Endothelial cell of umbilical vein (primary cell): ENCODE results near the gene EXOC6B. TPM values are rescaled to one million over a fixed set of nuclear protein-coding genes. Genes with fewer than 3 reads are reported as not detected.
"Not testable (repeated sequence)": the region's sequence is repeated elsewhere in the genome, so short reads cannot be mapped to it uniquely, and the experiment has no call there.

Source experiments
- BruUV-seq: library from RNA; stranded (reverse); fragments of 400-500 nt; replicated peaks from 2 replicates; lab custom pipeline; 2021; lab: Mats Ljungman, UMichigan
- CTCF ChIA-PET: fragments of 300-600, 350-600 bp; sonication (Branson Sonifier 250); formaldehyde crosslinking; loops from one replicate; lab custom pipeline; 2021; ENCODE audit warnings: antibody characterized with exemption, inconsistent platforms; lab: Charles Lee
- POLR2A ChIA-PET: fragments of 300-600, 350-600 bp; sonication (Branson Sonifier 250); formaldehyde crosslinking; loops from one replicate; lab custom pipeline; 2021; ENCODE audit warnings: antibody characterized with exemption, inconsistent platforms; lab: Charles Lee
- DNase-seq: peaks from one replicate; pipeline ENCODE4 v3.0.0-alpha.2; 2011; ENCODE audit warnings: low read depth, low spot score
- FAIRE-seq: peaks from 2 replicates; lab custom pipeline; 2011; peaks lifted over from hg19 to GRCh38; lab: Jason Lieb, UNC
- H2AFZ ChIP-seq: 2 replicates; pipeline ENCODE4 v1.6.0; 2012; ENCODE audit warnings: low read depth, low read length, control low read depth, inconsistent platforms
- H3K27ac ChIP-seq: 2 replicates; pipeline ENCODE4 v1.5.1; 2011; ENCODE audit warnings: low read depth, mild to moderate bottlenecking, control low read depth, low read length, moderate library complexity; ENCODE audit not compliant: insufficient read depth
- H3K27me3 ChIP-seq, 2 experiments: 2 replicates each; pipeline versions ENCODE4 v1.6.0 to v1.6.1; 2011; ENCODE audit warnings: low read length in 2 of 2, mixed read lengths in 1 of 2; ENCODE audit not compliant: control insufficient read depth in 2 of 2, insufficient read depth in 2 of 2
- H3K36me3 ChIP-seq, 2 experiments: 2 replicates in 1 of 2; 3 replicates in 1 of 2; pipeline ENCODE4 v1.5.1; 2011; ENCODE audit warnings: low read length in 2 of 2, mild to moderate bottlenecking in 1 of 2, moderate library complexity in 1 of 2; ENCODE audit not compliant: control insufficient read depth in 2 of 2, insufficient read depth in 2 of 2; ENCODE audit errors: extremely low read depth in 1 of 2
- H3K4me1 ChIP-seq: 3 replicates; pipeline ENCODE4 v1.5.1; 2011; ENCODE audit warnings: mild to moderate bottlenecking, low read length; ENCODE audit not compliant: control insufficient read depth, insufficient read depth; ENCODE audit errors: extremely low read depth
- H3K4me2 ChIP-seq: 2 replicates; pipeline ENCODE4 v1.6.1; 2011; ENCODE audit warnings: low read length, control low read depth, mixed read lengths; ENCODE audit not compliant: insufficient read depth
- H3K4me3 ChIP-seq, 3 experiments: fragments of 200-600 bp in 1 of 3; sonication (generic), shearing (Covaris generic) in 1 of 3; replicated peaks in 1 of 3; 2 replicates each; pipeline ENCODE4 v1.5.1; 2011 to 2016; ENCODE audit warnings: control low read depth in 3 of 3, low read length in 3 of 3, mild to moderate bottlenecking in 2 of 3, inconsistent platforms in 1 of 3, low read depth in 1 of 3, moderate library complexity in 1 of 3; ENCODE audit not compliant: insufficient read depth in 1 of 3
- H3K79me2 ChIP-seq: 2 replicates; pipeline ENCODE4 v1.6.0; 2012; ENCODE audit warnings: low read length, inconsistent platforms; ENCODE audit not compliant: control insufficient read depth, insufficient read depth
- H3K9ac ChIP-seq: replicated peaks from 2 replicates; pipeline ENCODE3; 2011; ENCODE audit warnings: low read length, control low read depth; ENCODE audit not compliant: insufficient read depth; ENCODE audit errors: extremely low read depth
- H3K9me1 ChIP-seq: replicated peaks from 3 replicates; pipeline ENCODE4 v1.6.0; 2011; ENCODE audit warnings: mild to moderate bottlenecking, low read length; ENCODE audit not compliant: control insufficient read depth, insufficient read depth; ENCODE audit errors: extremely low read depth
- H3K9me3 ChIP-seq: replicated peaks from 2 replicates; pipeline ENCODE4 v1.5.1; 2012; ENCODE audit warnings: low read length, inconsistent platforms; ENCODE audit not compliant: control insufficient read depth, insufficient read depth
- H4K20me1 ChIP-seq: replicated peaks from 2 replicates; pipeline ENCODE3; 2011; ENCODE audit warnings: mild to moderate bottlenecking, low read length; ENCODE audit not compliant: control insufficient read depth, insufficient read depth; ENCODE audit errors: extremely low read depth
- EZH2 ChIP-seq: IDR thresholded peaks from 2 replicates; pipeline ENCODE4 v1.6.1; 2012; ENCODE audit warnings: borderline replicate concordance, low read depth, mild to moderate bottlenecking, moderate library complexity, low read length, inconsistent platforms; ENCODE audit not compliant: severe bottlenecking
- FOS ChIP-seq: IDR thresholded peaks from 2 replicates; pipeline ENCODE4 v1.6.1; 2011; ENCODE audit warnings: mild to moderate bottlenecking, low read length, moderate library complexity, borderline replicate concordance; ENCODE audit not compliant: insufficient read depth
- GATA2 ChIP-seq: IDR thresholded peaks from 2 replicates; pipeline ENCODE4 v1.7.0; 2011; ENCODE audit warnings: low read depth, mild to moderate bottlenecking, moderate library complexity, mixed read lengths, low read length; ENCODE audit not compliant: insufficient read length, insufficient read depth
- JUN ChIP-seq: IDR thresholded peaks from 2 replicates; pipeline ENCODE4 v1.6.1; 2011; ENCODE audit warnings: borderline replicate concordance, low read depth; ENCODE audit not compliant: insufficient read length, insufficient read depth
- MYC ChIP-seq: IDR thresholded peaks from one replicate; pipeline ENCODE4 v1.6.1; 2011; ENCODE audit warnings: mild to moderate bottlenecking, low read depth, low read length
- POLR2A ChIP-seq: IDR thresholded peaks from 2 replicates; pipeline ENCODE4 v1.6.1; 2012; ENCODE audit warnings: low read depth, mild to moderate bottlenecking, control low read depth, low read length
- POLR2AphosphoS5 ChIP-seq: IDR thresholded peaks from 2 replicates; pipeline ENCODE4 v1.6.1; 2012; ENCODE audit warnings: low read depth, mild to moderate bottlenecking, control low read depth, low read length, moderate library complexity; ENCODE audit not compliant: insufficient read depth
- dilution Hi-C: fragments of 300-500 bp; cut with MboI; formaldehyde crosslinking; loops from one replicate; pipeline ENCODE4 v1.15.0; 2019; ENCODE audit warnings: low sequenced_read_pairs; ENCODE audit not compliant: extremely low pct_ligation_motif_present
- intact Hi-C: fragments of 100-400 bp; cut with micrococcal nuclease; formaldehyde crosslinking; loops from one replicate; pipeline ENCODE4 v1.10.0; 2022
- polyA plus RNA-seq, 4 experiments: library from polyadenylated mRNA; depleted of rRNA in 3 of 4; stranded (reverse) in 3 of 4; unstranded in 1 of 4; fragments of >200 nt; gene quantifications; 2 replicates each; pipeline versions ENCODE4 v1.2.1 to v1.2.3, GENCODE V29; 2011 to 2012; ENCODE audit warnings: missing spikeins in 1 of 4
- total RNA-seq: library from RNA; stranded (reverse); gene quantifications from 2 replicates; pipeline ENCODE4 v1.2.3, GENCODE V29; 2021
- TF ChIP-seq, protein P1 (sequence below): IDR thresholded peaks from 2 replicates; pipeline ENCODE4 v1.6.1; 2011; ENCODE audit not compliant: insufficient read depth, insufficient read length
- TF ChIP-seq, protein P2 (sequence below), 2 donors: IDR thresholded peaks; 1 replicate in 1 of 2; 2 replicates in 1 of 2; pipeline ENCODE4 v1.5.1; 2011; ENCODE audit warnings: low read length in 2 of 2, mild to moderate bottlenecking in 2 of 2, moderate library complexity in 2 of 2, control low read depth in 1 of 2, inconsistent platforms in 1 of 2, low read depth in 1 of 2; ENCODE audit not compliant: insufficient read depth in 1 of 2; ENCODE audit errors: extremely low read depth in 1 of 2

The EXOC6B gene
- total and polyA plus RNA-seq, 2 donors (not counting 3 experiments of a cell fraction or from before 2014, with no cell fraction given), result 10.8 to 34.8 TPM

DNA sequence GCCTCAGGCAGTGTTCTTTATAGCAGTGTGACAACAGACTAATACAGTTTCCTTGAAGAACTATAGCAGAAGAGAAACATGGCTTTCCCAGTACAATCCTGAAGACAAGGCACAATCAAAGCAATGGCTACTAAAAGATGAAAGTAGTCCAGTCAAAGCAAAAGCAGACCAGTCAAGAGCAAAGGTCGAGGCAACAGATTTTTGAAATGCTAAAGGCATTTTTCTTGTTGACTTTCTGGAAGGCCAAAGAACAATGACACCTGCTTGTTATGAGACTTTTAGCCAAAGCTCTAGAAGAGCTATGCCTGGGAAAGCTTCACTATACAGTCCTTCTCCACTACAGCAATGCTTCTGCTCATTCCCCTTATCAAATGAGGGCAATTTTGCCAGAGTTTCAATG lies 269.9 kb downstream of the EXOC6B start:
- H3K4me1 ChIP-seq, result peaks cover 16% of the 10 kb centered on the region
- BruUV-seq, result no TSS peak
- no peak overlapping the region for H3K9ac ChIP-seq
- no peak overlapping the region for H3K4me2 ChIP-seq
- H3K9me1 ChIP-seq, result no peaks in the 10 kb centered on the region
- TF ChIP-seq MYC (no peak), POLR2A (no peak), JUN (no peak), FOS (no peak), EZH2 (no peak), GATA2 (no peak), POLR2AphosphoS5 (no peak)
- TF ChIP-seq, protein P1, sequence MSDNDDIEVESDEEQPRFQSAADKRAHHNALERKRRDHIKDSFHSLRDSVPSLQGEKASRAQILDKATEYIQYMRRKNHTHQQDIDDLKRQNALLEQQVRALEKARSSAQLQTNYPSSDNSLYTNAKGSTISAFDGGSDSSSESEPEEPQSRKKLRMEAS, result no peak
- TF ChIP-seq, protein P2, sequence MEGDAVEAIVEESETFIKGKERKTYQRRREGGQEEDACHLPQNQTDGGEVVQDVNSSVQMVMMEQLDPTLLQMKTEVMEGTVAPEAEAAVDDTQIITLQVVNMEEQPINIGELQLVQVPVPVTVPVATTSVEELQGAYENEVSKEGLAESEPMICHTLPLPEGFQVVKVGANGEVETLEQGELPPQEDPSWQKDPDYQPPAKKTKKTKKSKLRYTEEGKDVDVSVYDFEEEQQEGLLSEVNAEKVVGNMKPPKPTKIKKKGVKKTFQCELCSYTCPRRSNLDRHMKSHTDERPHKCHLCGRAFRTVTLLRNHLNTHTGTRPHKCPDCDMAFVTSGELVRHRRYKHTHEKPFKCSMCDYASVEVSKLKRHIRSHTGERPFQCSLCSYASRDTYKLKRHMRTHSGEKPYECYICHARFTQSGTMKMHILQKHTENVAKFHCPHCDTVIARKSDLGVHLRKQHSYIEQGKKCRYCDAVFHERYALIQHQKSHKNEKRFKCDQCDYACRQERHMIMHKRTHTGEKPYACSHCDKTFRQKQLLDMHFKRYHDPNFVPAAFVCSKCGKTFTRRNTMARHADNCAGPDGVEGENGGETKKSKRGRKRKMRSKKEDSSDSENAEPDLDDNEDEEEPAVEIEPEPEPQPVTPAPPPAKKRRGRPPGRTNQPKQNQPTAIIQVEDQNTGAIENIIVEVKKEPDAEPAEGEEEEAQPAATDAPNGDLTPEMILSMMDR (IDR thresholded peaks at IDR 0.05; ENCODE audit: extremely low read depth in 1 of 2, insufficient read depth in 1 of 2, low read depth in 1 of 2, low read length in 2 of 2), result no peak
- H3K36me3 ChIP-seq, result no peaks in the 10 kb centered on the region
- no peaks in the 10 kb centered on the region for H3K27me3 ChIP-seq
- no peaks in the 10 kb centered on the region for H3K9me3 ChIP-seq
- H3K4me3 ChIP-seq, result no peak overlapping the region
- dilution Hi-C loops, result no loop called here
- H3K27ac ChIP-seq, result no peak overlapping the region
- DNase-seq (no peak), FAIRE-seq (no peak)
- no peaks in the 10 kb centered on the region for H3K79me2 ChIP-seq
- intact Hi-C loops, result no loop called here
- H4K20me1 ChIP-seq, result no peaks in the 10 kb centered on the region
- H2AFZ ChIP-seq, result no peak overlapping the region
- POLR2A ChIA-PET, result no interaction called here
- CTCF ChIA-PET, result no interaction called here

DNA sequence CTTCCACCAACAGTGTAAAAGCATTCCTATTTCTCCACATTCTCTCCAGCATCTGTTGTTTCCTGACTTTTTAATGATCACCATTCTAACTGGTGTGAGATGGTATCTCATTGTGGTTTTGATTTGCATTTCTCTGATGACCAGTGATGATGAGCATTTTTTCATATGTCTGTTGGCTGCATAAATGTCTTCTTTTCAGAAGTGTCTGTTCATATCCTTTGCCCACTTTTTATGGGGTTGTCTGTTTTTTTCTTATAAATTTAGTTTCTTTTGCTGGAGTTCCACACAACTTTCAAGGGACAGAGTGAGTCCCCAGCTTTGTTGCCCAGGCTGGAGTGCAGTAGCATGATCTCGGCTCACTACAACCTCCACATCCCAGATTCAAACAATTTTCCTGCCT lies 270.5 kb downstream of the EXOC6B start:
- H3K4me2 ChIP-seq, H3K27ac ChIP-seq, dilution Hi-C loops, H4K20me1 ChIP-seq, H3K9ac ChIP-seq, FAIRE-seq, intact Hi-C loops, H3K79me2 ChIP-seq, H3K9me1 ChIP-seq, BruUV-seq, H3K27me3 ChIP-seq, H3K36me3 ChIP-seq, H3K4me1 ChIP-seq, H3K9me3 ChIP-seq, DNase-seq, CTCF ChIA-PET, H3K4me3 ChIP-seq, H2AFZ ChIP-seq, POLR2A ChIA-PET: not testable (repeated sequence)

DNA sequence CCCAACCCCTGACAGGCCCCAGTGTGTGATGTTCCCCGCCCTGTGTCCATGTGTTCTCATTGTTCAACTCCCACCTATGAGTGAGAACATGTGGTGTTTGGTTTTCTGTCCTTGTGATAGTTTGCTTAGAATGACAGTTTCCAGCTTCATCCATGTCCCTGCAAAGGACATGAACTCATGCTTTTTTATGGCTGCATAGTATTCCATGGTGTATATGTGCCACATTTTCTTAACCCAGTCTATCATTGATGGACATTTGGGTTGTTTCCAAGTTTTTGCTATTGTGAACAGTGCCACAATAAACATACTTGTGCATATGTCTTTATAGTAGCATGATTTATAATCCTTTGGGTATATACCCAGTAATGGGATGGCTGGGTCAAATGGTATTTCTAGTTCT lies 270.9 kb downstream of the EXOC6B start:
- H3K27me3 ChIP-seq, intact Hi-C loops, POLR2A ChIA-PET, H2AFZ ChIP-seq, H4K20me1 ChIP-seq, H3K27ac ChIP-seq, H3K4me3 ChIP-seq, CTCF ChIA-PET, FAIRE-seq, H3K4me2 ChIP-seq, H3K9me1 ChIP-seq, H3K36me3 ChIP-seq, dilution Hi-C loops, DNase-seq, H3K4me1 ChIP-seq, H3K79me2 ChIP-seq, H3K9me3 ChIP-seq, BruUV-seq, H3K9ac ChIP-seq: not testable (repeated sequence)
